Fibroblast of lung (primary cell): ENCODE data around the gene COL26A1. TPM values are rescaled to one million over a fixed set of nuclear protein-coding genes. Genes with fewer than 3 reads are reported as not detected.

Experiments used
- DNase-seq, 2 donors: peaks; one replicate each; pipeline versions ENCODE4 v3.0.0 to v3.0.0-alpha.2; 2010; ENCODE audit warnings: low read depth in 2 of 2
- H2AFZ ChIP-seq: 2 replicates; pipeline ENCODE4 v1.5.1; 2012; ENCODE audit warnings: low read length, control low read depth, inconsistent platforms
- H3K27ac ChIP-seq: 2 replicates; pipeline ENCODE4 v1.5.1; 2011; ENCODE audit warnings: low read length, control low read depth; ENCODE audit not compliant: insufficient read depth
- H3K27me3 ChIP-seq: 2 replicates; pipeline ENCODE4 v1.5.1; 2011; ENCODE audit warnings: mild to moderate bottlenecking, low read length; ENCODE audit not compliant: control insufficient read depth, insufficient read depth
- H3K36me3 ChIP-seq: 2 replicates; pipeline ENCODE4 v1.5.1; 2011; ENCODE audit warnings: low read length; ENCODE audit not compliant: control insufficient read depth, insufficient read depth
- H3K4me1 ChIP-seq: 2 replicates; pipeline ENCODE4 v1.5.1; 2011; ENCODE audit warnings: low read length; ENCODE audit not compliant: control insufficient read depth, insufficient read depth; ENCODE audit errors: extremely low read depth
- H3K4me2 ChIP-seq: 2 replicates; pipeline ENCODE4 v1.5.1; 2011; ENCODE audit warnings: low read length, control low read depth; ENCODE audit not compliant: insufficient read depth; ENCODE audit errors: extremely low read depth
- H3K4me3 ChIP-seq, 4 experiments: fragments of 200-600 bp in 1 of 4; sonication (generic) in 1 of 4; replicated peaks in 1 of 4; 2 replicates each; pipeline ENCODE4 v1.5.1; 2011 to 2016; ENCODE audit warnings: low read length in 4 of 4, low read depth in 3 of 4, mild to moderate bottlenecking in 3 of 4, control low read depth in 2 of 4, inconsistent platforms in 1 of 4, mixed read lengths in 1 of 4; ENCODE audit not compliant: insufficient read depth in 1 of 4; ENCODE audit errors: control extremely low read depth in 1 of 4
- H3K79me2 ChIP-seq: 2 replicates; pipeline ENCODE4 v1.5.1; 2012; ENCODE audit warnings: mild to moderate bottlenecking, low read length, inconsistent platforms; ENCODE audit not compliant: control insufficient read depth, insufficient read depth
- H3K9ac ChIP-seq: 2 replicates; pipeline ENCODE4 v1.5.1; 2011; ENCODE audit warnings: mild to moderate bottlenecking, low read length, control low read depth; ENCODE audit not compliant: insufficient read depth
- H3K9me3 ChIP-seq: 2 replicates; pipeline ENCODE4 v1.5.1; 2012; ENCODE audit warnings: low read depth, low read length; ENCODE audit not compliant: control insufficient read depth, insufficient read depth
- H4K20me1 ChIP-seq: 2 replicates; pipeline ENCODE4 v1.5.1; 2011; ENCODE audit warnings: low read length; ENCODE audit not compliant: control insufficient read depth, insufficient read depth; ENCODE audit errors: extremely low read depth
- CTCF ChIP-seq, 2 donors: IDR thresholded peaks in 1 of 2; conservative IDR thresholded peaks in 1 of 2; 1 replicate in 1 of 2; 2 replicates in 1 of 2; pipeline ENCODE4 v1.5.1; 2011 to 2012; ENCODE audit warnings: low read length in 2 of 2, control low read depth in 1 of 2, inconsistent platforms in 1 of 2, low read depth in 1 of 2, mild to moderate bottlenecking in 1 of 2
- EZH2 ChIP-seq: IDR thresholded peaks from 2 replicates; pipeline ENCODE4 v1.5.1; 2012; ENCODE audit warnings: low read length, control low read depth, mild to moderate bottlenecking; ENCODE audit errors: missing control alignments
- polyA plus RNA-seq, 2 donors: library from polyadenylated mRNA; depleted of rRNA in 1 of 2; stranded (reverse) in 1 of 2; unstranded in 1 of 2; fragments of >200 nt; gene quantifications; 2 replicates each; pipeline ENCODE4 v1.2.1, GENCODE V29; 2011 to 2012; ENCODE audit warnings: missing spikeins in 1 of 2
- total RNA-seq: library from RNA; depleted of rRNA; stranded (reverse); fragments of >200 nt; gene quantifications from 2 replicates; pipeline ENCODE4 v1.2.1, GENCODE V29; 2014

COL26A1 gene
- total and polyA plus RNA-seq, 2 donors (not counting 1 experiment from before 2014, with no cell fraction given): 0.06 TPM; not detected in 1

DNA sequence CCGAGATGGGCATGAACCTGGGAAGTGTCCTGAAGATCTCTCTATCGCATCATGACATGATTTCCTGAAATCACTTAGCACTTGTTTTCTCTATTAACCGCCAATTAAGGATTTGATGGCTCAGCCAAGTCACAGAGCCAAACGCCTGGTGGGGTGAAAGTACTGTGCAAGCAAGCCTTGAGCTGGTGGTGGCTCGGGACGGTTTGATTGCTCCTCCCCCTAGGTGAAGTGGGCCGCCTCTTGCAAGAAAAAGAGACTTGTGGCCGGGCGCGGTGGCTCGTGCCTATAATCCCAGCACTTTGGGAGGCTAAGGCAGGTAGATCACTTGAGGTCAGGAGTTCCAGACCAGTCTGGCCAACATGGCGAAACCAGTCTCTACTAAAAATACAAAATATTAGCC lies 50.3 kb downstream of the COL26A1 start:
- Histone ChIP-seq H3K4me3 (no peak overlapping the region), H4K20me1 (no peaks in the 10 kb centered on the region), H3K4me1 (no peaks in the 10 kb centered on the region), H3K79me2 (no peaks in the 10 kb centered on the region), H2AFZ (no peak overlapping the region), H3K9ac (no peak overlapping the region), H3K27me3 (no peaks in the 10 kb centered on the region), H3K4me2 (no peak overlapping the region), H3K36me3 (no peaks in the 10 kb centered on the region), H3K9me3 (no peaks in the 10 kb centered on the region), H3K27ac (no peak overlapping the region)
- TF ChIP-seq EZH2 (no peak), CTCF (conservative IDR thresholded peaks at IDR 0.05 in 1 of 2, IDR thresholded peaks at IDR 0.05 in 1 of 2; ENCODE audit: low read depth in 1 of 2, low read length in 2 of 2) (no peak)
- DNase-seq: no peak

DNA sequence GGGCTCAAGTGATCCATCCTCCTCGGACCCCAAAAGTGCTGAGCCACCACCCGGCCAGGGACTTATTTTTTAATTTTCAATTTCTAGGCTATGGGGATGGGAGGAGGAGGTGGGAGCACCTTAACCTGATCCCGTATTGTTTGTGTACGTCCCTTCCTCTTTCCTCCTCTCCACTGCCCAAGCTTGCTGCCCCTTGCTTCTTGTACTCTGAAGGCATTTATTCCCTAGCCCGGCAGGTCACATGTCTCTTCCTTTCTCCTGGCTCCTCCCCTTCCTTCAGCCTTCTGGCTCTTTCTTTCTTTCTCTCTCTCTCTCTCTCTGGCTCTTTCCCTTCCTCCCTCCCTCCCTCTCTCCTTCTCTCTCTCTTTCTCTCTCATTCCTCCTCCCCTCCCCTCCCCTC lies 56.0 kb downstream of the COL26A1 start:
- no peaks in the 10 kb centered on the region for H3K36me3 ChIP-seq
- no peak overlapping the region for H2AFZ ChIP-seq
- H3K4me2 ChIP-seq: no peak overlapping the region
- no peak overlapping the region for H3K9ac ChIP-seq
- H4K20me1 ChIP-seq: no peaks in the 10 kb centered on the region
- H3K4me3 ChIP-seq: no peak overlapping the region
- no peaks in the 10 kb centered on the region for H3K27me3 ChIP-seq
- H3K27ac ChIP-seq: no peak overlapping the region
- H3K9me3 ChIP-seq: no peaks in the 10 kb centered on the region
- DNase-seq: no peak
- no peaks in the 10 kb centered on the region for H3K79me2 ChIP-seq
- no peaks in the 10 kb centered on the region for H3K4me1 ChIP-seq
- TF ChIP-seq EZH2 (no peak), CTCF (conservative IDR thresholded peaks at IDR 0.05 in 1 of 2, IDR thresholded peaks at IDR 0.05 in 1 of 2; ENCODE audit: low read depth in 1 of 2, low read length in 2 of 2) (no peak)

- H3K4me3 ChIP-seq: no peak overlapping the region
- no peaks in the 10 kb centered on the region for H3K27me3 ChIP-seq
- H3K4me1 ChIP-seq: no peaks in the 10 kb centered on the region
- no peak for DNase-seq
- H3K4me2 ChIP-seq: no peak overlapping the region
- no peaks in the 10 kb centered on the region for H4K20me1 ChIP-seq
- H3K9ac ChIP-seq: no peak overlapping the region
- no peak overlapping the region for H2AFZ ChIP-seq
- no peaks in the 10 kb centered on the region for H3K36me3 ChIP-seq
- no peaks in the 10 kb centered on the region for H3K9me3 ChIP-seq
- TF ChIP-seq EZH2: no peak
- no peak for TF ChIP-seq CTCF (conservative IDR thresholded peaks at IDR 0.05 in 1 of 2, IDR thresholded peaks at IDR 0.05 in 1 of 2; ENCODE audit: low read depth in 1 of 2, low read length in 2 of 2)
- H3K27ac ChIP-seq: no peak overlapping the region
- no peaks in the 10 kb centered on the region for H3K79me2 ChIP-seq
Measured at GRCh38 chr7:101419831-101420230, 57.2 kb downstream of the COL26A1 start.
